Measurements from ENCODE around the gene ST3GAL6.

ST3GAL6 gene

DNA sequence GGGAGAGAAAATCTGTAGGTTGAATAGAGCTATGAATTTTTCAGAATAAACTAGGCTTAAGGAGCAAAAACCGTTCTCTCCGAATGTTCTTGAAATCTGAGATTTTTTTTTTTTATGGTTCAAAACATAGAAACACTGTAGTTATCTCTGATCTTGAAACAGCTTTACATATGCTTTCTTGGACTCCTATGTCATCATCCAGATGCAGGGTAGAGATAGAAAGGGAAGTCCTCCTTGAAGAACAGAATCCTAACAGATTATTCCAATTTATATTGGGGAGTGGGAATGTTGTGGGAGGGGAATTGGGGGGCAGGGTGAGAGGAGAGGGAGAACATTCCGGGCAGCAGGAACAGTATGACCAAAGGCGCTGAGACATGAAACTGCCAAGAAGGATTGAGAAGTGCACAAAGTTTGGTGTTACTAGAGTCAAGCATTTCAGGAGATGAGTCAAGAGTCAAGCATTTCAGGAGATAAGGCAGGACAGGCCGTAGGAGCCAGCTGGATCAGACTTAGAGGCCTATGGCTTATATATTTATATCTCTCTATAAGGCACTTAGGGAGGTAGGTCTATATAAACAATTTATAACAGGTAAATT lies 21.9 kb upstream of the ST3GAL6 start:
- peak; percentile 48 for DNase-seq

DNA sequence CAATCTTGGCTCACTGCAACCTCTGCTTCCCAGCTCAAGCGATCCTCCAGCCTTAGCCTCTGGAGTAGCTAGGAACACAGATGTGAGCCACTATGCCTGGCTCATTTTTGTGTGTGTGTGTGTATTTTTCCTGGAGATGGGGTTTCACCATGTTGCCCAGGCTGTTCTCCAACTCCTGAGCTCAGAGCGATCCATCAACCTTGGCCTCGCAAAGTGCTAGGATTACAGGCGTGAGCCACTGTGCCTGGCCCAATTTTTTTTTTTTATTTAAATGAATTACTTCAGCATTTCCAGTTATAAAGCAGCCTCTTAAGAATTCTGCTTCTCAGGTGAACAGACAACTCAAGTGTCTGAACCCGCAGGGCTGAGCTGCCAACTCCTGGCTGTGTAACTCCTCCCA lies 20.1 kb upstream of the ST3GAL6 start:
- no peak for DNase-seq

DNA sequence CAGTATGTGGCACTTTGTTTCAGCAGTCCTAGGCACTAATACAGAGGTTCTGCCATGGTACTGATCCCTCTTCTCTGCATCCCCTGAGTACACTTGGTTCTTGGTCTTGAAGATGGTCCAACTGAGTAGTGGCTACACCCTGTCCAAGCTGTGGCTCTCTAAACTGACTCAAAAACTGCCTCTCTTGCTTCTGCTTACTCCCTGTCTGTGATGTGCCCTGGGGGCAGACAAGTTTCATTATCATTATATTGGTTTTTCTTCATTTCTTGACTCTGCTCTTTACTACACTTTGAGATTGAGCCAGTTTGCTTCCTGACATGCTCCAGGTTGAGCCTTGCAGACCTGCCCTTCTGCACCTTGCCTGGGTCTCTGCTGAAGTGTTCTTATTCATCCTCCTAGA lies 18.9 kb upstream of the ST3GAL6 start:
- DNase-seq, result no peak

DNA sequence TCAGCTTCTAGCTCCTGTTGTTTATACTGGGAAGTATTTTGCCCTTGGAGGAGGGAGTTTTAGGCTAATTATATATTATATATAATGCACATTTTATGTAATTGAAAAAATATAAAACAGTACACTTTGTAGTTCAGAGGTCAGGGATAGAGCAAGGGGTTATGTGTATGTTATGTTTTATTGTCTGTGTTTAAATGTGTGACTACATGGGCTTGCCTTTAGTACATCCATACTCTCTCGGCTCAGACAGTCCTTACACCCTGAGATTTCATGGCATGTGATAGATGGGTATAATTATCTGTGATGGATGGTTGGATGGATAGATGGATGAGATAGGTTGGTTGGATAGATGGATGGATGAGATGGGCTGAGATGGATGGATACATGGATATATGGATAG lies 17.4 kb upstream of the ST3GAL6 start:
- no peak for DNase-seq

DNA sequence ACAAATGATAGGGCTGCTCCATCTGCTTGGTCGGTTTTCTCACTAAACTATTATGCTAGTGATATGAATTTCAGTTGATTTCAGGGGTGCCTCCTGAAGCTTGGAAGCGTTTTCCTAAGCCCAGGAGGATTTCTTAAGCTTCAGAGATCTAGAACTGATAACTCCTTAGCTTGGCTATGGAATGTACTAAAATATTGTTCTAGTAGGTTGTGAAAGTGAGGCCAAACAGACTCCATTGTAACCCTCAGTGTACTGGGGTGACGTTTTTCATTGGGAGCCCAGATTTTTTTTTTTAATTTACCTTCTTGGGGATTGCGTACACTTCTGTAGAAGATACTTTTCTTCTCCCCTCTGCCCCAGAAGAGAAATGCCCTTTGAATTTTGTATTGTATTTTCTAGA lies 17.0 kb upstream of the ST3GAL6 start:
- no peak for DNase-seq

DNA sequence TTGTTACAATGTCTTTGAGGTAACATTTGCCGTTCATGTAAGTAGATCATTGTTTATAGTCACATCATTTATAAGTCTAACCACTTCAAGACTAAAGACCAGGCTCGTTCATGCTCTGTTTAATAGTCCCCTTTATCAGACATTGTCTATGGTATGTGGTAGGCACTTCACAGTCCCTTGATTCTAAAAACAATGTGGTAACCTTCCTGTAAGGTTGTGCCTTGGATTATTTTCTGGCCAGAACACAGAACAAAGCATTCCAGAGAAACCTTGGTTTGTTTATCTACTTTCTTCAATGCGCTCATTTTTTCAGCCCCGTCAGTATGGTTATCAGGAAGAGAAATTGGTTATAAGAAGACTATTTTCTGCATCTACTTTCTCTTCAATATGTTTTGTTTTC lies 16.3 kb upstream of the ST3GAL6 start:
- DNase-seq, result no peak

DNA sequence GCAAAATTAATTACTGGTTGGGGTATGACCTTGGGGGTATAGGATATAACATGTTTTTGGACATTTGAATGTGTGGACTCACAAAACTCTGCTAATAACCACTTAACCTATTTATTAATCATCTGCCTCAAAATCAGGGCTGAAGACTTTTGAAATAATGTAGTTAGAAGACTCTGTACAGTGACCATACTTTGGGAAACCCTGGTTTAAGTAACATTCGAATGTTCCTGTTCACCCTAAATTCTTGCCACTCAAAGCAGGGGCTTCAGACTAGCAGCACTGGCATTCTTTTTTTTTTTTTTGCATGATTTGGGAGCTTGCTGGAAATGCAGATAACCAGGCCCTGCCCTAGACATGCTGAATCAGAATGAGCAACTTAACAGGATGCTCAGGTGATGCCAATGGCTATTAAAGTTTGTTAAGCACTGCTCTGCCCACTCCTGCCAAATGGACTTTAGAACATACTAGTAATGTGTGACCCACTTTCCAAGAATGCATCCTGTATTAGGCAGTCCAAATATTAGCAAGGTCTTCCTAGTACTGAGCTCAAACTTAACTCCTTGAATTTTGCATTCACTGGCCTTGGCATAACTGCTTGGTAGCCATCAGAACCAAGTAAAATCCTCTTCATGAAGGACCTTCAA lies 12.7 kb upstream of the ST3GAL6 start:
- DNase-seq, result no peak

DNA sequence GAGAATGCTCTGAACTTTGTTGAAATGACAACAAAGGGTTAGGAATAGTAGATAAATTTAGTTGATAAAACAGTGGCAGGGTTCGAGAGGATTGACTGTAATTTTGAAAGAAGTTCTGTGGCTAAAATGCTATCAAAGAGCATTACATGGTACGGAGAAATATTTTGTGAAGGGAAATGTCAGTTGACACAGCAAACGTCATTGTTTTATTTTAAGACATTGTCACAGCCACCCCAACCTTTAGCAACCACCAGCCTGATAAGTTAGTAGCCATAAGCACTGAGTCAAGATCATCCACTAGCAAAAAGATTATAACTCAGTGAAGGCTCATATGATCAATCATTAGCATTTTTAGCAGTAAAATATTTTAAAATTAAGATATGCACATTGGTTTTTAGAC lies 8.7 kb upstream of the ST3GAL6 start:
- no peak for DNase-seq

DNA sequence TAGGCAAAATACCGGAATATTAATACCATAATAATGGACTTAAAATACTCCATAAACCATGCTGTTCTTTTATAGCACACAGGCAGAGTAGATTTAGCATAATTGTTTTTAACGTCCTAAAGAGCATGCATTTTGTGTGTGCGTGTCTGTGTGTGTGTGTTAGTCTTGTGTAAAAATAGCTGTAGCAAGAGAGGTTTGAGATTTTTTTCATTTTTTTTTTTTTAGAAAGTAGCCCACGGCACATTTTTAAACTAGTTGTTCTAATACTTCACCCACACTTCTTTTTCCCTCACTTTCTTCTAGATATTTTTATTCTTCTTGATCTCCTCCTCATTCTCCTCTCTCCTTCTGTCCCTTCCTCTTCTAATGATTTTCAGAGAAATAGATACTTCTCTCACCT lies 7.5 kb upstream of the ST3GAL6 start:
- no peak for DNase-seq

DNA sequence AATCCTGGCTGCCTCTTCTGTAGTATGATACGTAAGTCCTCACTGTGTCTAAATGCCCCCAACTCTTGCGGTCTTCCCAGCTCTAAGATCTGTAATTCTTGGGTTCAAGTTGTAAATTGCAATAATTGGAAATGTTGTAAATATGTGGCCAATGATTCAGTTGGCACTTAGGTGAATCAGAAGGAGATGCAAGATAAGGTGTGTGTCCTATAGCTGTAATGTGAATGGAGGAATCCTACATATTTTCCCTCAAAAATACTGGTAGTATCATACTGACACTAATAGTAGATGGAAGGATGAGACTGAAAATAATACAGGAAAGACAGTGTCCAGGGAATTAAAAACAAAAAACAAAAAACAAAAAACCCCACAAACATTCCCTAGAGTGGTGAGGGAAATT lies 3.5 kb upstream of the ST3GAL6 start:
- DNase-seq, result no peak

DNA sequence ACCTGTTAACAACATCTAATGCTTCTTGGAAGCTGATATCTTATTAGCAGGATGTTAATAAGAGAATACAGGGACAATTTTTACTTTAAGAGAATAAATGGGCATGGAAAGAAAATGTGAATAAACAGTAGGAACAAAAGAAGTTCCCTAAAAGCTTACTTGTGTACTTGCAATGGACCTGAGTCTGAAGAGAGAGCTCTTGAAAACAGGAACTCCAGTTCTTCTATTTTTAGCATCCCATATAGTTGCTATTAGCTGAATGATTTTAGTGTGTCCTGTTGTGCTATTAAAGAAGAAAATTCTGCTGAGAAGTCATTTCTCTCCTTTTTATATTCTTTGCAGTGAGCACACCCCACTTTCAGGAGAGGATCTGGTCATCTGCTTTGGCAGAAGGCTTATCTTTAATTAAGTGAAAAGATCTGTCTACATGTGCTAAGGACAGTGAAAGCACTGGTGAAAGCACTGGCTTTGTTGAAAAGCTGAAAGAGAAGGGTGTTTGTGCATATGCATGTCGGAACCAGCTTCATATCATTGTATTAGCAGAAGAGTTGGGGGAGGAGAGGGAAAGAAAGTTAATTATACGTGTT lies 1.4 kb upstream of the ST3GAL6 start:
- no peak for DNase-seq

DNA sequence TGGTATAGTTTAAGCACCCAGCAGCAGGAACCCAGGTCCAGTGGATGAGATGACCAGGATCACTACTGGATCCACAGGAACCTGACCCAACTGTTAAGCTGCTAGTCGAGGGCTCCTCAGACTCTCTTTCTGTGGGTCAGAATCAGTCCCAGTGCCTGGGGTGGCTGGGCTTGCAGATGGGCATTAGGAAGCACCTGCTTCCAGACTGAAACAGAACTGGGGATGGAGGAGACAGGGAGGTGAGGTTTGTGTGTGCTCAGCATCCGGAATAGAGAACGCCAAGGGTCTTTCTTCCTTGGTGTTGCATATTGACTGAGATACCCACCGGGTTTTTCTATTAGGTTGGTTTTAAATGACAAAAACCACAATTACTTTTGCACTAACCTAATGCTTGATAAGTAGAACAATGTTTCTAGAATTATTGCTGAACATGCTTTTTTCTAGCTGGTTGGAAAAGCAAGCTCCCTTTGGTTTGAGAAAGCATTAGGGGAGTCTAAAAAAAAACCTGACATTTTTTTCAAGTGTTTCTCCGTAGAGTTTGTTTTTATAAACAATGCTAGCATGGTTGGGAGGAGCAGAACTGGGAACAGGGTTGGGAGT lies 779 bp downstream of the ST3GAL6 start:
- no peak for DNase-seq

DNA sequence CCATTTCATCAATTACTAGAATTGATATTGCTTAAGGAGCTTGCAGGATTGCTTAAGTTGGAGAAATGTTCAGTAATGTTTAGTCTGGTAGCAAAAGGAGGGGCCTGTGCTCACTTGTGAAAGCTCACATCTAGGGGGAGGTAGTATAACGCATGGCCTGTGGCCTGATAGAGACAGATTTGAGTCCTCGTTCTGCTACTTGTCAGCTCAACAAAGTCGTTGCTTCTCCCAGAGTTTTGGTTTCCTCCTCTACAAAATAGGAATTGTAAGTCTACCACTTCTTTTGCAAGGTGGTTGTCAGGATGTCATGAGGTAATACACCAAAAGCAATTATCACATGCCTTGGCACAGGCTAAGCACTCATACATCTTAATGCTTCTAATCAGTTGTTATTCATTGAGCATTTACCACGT lies 1.3 kb downstream of the ST3GAL6 start:
- DNase-seq, result no peak

DNA sequence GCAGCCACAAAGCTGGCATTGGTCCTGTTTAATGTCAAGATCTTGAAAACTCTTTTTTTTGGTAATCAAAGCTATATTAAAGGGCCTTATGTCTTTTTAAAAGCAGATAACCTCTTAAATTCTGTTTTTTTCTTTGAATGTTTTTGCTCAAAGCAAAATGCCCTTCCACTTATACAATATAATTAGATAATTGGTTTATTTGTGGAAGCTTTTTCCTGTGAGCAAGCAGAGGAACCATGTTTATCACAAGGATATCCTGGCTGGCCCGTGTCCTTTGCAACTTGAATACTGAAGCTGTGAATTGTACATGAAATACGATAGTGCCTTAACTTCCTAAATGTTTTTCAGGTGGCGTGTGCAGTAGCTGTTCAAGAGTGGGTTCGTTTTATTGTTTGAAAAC lies 2.6 kb downstream of the ST3GAL6 start:
- no peak for DNase-seq

DNA sequence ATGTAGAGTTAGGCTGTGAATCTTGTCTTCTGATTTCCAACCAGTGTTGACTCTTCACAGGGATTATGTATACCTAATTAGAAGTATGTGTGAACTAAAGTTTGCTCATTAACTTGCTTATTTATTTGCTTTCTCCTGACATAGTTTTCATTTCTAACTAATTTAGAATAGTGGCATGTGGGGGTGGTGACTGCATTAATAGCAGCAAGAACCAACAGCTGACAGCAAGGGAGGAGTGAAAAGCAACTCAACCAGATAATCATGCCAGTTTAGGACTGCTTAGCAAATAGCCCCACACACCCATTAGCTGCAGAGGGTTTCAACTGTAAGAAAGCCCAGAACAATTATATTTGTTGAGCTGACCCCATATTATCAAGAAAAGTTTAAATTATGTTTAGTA lies 3.8 kb downstream of the ST3GAL6 start:
- no peak for DNase-seq

DNA sequence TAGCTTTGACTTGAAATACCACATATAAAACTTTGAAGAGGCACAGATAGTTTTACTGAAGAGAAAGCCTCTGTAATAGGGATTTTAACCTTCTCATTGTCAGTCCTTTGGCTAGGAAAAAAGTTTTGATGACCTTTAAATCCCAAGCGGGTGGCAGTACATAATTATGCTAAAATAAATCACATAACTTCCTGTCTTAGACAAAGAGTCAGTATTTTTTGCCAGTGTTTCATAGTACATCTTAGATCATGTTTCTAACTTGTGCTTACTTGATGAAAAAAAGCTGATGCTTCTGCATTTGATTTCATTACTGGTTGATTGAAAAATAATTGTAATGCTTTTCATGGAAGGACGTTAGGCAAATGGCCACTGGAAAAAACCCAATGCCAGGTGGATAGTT lies 5.8 kb downstream of the ST3GAL6 start:
- DNase-seq, result no peak

DNA sequence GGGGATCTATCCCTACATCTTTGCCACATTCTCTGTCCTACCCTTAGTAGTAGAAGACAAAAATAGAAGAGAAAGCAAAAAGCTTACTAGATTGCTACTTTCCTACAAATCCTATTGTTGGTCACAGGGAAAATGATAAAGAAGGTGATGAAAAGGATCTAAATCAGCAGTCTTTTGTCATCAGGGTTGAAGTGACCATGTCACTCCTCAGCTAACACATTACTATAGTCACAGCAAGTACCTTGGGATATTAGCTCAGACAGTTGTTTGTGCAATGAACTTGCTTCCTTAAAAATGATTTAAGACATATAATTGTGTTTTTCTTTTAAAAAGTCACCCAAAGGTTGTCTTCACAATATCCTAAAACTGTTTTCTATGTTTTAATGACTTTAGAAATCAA lies 6.3 kb downstream of the ST3GAL6 start:
- no peak for DNase-seq

DNA sequence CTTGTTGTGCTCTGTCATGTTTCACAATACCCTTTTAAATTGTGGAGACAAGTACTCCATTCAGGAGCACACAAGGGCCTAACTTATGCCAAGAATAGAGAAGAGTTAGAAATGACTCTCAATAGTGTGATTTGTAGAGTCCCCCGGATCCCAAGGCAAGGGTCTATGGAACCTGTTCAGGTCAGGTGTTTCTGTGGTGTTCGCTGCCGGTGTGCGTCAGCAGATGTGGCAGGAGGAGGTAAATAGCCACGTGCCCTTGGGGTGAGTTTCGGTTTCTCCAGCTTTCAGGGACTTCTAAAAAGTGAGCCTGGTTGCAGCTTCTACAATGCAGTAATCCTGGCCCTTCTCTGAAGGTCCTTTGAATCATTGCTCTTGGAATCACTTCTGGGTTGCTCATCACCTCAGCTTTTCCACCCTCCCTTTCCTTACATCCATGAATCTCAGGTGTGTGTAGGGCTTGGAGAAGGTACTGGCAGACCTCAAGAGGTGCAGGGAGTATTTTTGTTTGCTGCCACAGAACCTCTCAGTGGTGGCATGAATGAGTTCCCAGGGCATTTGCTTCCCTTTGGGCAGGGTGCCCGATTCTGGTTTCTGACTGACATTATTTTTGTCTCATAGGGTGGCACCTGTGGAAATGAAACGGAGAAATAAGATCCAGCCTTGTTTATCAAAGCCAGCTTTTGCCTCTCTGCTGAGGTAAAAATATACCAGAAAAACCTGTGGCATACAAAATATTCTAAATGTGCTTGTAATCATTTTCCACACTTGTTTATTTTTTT lies 7.3 kb downstream of the ST3GAL6 start:
- DNase-seq, result no peak

DNA sequence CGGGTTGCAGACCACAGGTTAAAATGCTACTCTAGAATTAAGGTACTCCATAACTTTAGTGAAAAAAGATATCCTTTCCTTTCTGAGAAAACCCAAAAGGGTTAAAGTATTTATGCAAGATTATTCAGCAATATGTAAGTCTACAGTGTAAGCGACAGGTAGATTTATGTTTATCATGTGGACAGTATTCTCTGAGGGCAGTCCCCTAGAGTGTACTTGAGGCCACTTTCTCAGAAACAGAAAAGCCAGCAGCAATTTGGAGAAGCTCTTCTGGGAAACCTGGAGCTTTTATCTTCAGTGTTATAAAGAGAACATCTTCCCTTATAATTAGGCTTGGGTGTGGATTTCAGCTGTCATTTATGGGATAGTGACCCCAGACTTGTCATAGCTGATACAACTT lies 8.9 kb downstream of the ST3GAL6 start:
- DNase-seq, result no peak

DNA sequence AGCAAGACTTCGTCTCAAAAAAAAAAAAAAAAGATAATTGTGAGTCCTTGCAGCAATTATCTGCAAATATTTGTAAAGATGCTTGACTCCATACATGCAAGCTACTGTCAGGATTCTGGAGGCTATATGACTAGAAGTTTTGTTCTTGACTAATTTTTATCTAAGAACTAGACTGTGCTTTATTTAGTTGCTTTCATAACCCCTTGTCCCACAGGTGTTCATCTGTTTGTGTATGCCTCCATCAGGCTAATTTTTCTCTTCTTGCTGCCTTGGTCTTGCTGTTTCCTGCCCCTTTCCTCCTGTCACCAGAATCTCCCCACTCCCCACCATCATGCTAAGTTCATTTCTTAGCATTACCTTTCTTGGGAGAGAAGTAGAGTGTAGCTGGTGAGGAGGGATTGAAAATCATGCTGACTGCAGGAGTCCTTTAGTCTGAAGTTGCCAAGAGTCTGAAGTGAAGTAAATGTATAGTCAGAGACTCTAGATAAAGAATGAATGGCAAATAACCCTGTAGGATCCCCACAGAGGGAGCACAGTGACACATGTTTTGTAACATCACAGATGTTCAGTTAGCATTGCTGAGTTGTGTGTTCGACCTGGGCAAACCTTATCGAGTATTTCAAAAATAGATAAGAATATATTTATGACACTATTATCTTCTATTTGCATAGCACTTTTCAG lies 12.5 kb downstream of the ST3GAL6 start:
- DNase-seq, result no peak

DNA sequence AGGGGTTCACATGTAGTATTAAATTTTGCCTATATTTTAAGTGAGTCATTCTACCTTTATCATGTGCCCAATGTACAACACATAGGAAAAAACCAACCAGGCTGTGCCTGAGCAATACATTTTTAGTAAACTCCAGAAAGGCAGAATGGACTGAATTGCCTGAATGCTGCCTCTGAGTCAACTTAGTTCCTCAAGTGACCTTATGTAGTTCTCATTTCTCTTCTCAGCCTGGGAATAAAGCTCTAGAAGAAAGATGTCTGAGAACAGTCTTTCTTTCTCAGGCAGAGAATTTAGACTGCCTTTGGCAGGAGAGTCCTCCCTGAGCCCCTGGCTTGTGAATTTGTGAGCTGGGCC lies 13.0 kb downstream of the ST3GAL6 start:
- DNase-seq, result no peak

DNA sequence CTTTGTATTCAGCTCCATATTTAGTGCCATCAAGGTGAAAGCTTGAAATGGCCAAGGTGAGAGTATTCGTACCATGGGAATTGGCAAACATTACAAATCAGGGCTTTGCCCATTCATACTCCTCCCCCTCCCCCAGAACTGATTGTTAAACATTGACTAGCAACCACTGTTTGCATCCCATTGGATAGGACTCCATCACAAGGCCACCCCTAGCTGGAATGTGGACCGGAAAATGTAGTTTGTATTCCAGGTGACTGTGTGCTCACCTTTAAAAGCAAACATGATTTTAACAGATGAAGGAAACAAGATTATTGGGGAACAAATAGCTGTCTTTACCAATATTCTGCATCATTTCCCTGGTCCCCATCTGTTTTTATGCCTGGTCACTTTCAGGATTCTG lies 14.1 kb downstream of the ST3GAL6 start:
- no peak for DNase-seq

DNA sequence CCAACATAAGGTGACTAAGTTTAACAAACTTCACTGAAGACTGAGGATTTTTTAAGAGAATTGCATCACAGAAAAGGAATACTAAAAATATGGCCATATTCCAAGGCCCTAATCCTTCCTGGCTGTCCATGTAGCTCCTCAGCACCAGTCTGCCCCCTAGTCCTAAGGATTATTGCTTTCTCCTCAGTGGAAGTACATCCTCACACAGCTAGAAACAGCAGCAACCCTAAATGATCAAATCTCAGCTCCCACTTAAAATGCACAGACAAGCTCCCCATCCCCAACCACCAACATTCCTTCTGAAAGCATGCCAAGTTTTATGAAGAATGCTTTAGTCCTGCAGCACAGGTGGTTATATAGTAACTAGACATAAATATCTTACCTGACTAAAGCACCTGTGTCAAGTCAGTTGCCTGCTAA lies 14.7 kb downstream of the ST3GAL6 start:
- DNase-seq, result peak; percentile 86

Measured in fibroblast of skin of abdomen (primary cell).